ENCODE results near the gene TPSAB1. TPM values are rescaled to one million over a fixed set of nuclear protein-coding genes. Genes with fewer than 3 reads are reported as not detected.

Gene TPSAB1
- total RNA-seq, 1 experiment from 2014 or later, result not detected

DNA sequence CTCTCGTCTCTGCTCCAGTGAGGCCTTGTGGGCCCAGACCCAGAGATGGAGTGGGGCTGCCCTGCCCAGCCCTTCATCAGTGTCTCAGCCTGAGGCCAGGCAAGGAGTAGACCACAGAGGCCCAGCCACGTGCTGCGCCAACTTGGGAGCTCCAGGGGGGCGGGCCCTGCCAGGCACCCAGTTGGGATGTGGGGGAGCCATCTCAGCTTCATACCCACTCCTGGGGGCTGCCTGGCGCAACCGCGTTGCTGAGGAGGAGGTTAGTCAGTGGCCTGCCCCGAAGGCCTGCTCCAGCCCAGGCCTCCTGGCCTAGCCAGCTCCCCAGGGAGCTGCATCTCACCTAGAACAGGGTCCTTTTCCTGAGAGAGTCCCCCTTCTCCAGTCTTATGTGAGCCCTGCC is 27.3 kb upstream of the TPSAB1 start:
- CTCF ChIA-PET, result no interaction called here
- intact Hi-C loops (cut with micrococcal nuclease; ENCODE audit: unreplicated experiment), result no loop called here
- BruUV-seq (replicated peaks), result no TSS peak

DNA sequence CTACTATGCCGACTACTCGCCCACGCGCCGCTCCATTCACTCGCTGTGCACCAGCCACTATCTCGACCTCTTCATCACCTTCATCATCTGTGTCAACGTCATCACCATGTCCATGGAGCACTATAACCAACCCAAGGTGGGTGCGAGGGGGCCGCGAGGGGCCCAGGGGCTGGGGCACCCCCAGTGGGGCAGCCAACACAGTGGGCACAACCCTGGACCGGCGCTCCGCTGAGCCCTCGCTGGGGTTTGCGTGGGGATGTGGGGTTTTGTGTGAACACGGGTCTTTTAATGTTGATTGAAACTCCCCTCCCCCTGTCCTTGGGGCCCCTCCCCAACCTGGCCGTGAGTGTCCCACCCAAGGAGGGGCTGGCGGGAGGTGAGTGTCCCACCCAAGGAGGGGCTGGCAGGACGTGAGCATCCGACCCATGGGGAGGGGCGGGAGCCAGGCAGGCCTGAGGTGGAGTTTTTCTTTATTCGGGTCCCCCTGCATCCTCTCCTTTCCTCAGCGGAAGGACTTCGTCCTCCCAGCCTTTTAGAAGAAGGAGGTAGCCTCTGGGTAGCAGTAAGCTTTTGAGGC is 26.6 kb upstream of the TPSAB1 start:
- Histone ChIP-seq H3K27me3 (ENCODE audit: insufficient read depth, low read depth) (peaks cover 86% of the 10 kb centered on the region), H3K4me1 (replicated peaks; ENCODE audit: insufficient read depth) (no peaks in the 10 kb centered on the region), H3K9me2 (ENCODE audit: insufficient read depth) (no peaks in the 10 kb centered on the region), H2AFZ (no peak overlapping the region), H3K4me2 (no peak overlapping the region), H3K4me3 (no peak overlapping the region), H4K20me1 (ENCODE audit: insufficient read depth) (no peaks in the 10 kb centered on the region), H3K9me3 (ENCODE audit: insufficient read depth, low read depth) (no peaks in the 10 kb centered on the region), H3K36me3 (ENCODE audit: low read depth) (no peaks in the 10 kb centered on the region), H3F3A (ENCODE audit: insufficient read depth, low read depth) (no peaks in the 10 kb centered on the region), H3K79me2 (ENCODE audit: low read depth) (no peaks in the 10 kb centered on the region), H3K27ac (no peak overlapping the region)
- TF ChIP-seq CTCF (conservative IDR thresholded peaks at IDR 0.05) (no peak), EZH2 (IDR thresholded peaks at IDR 0.05; ENCODE audit: low read depth) (no peak)
- ChIA-PET POLR2A (ENCODE audit: unreplicated experiment) (no interaction called here), CTCF (no interaction called here)
- no TSS peak for BruUV-seq (replicated peaks)
- no peak for DNase-seq
- intact Hi-C loops (cut with micrococcal nuclease; ENCODE audit: unreplicated experiment), result no loop called here

More for the DNA sequence above, 27.3 kb upstream of the TPSAB1 start:
- no peaks in the 10 kb centered on the region for H4K20me1 ChIP-seq (ENCODE audit: insufficient read depth)
- H3K27me3 ChIP-seq (ENCODE audit: insufficient read depth, low read depth), result peaks cover 86% of the 10 kb centered on the region
- no peak overlapping the region for H3K4me2 ChIP-seq
- no peaks in the 10 kb centered on the region for H3K9me3 ChIP-seq (ENCODE audit: insufficient read depth, low read depth)
- no peaks in the 10 kb centered on the region for H3K79me2 ChIP-seq (ENCODE audit: low read depth)
- POLR2A ChIA-PET (ENCODE audit: unreplicated experiment), result no interaction called here
- H3K9me2 ChIP-seq (ENCODE audit: insufficient read depth), result no peaks in the 10 kb centered on the region
- no peak for DNase-seq
- no peak overlapping the region for H2AFZ ChIP-seq
- no peaks in the 10 kb centered on the region for H3K4me1 ChIP-seq (replicated peaks; ENCODE audit: insufficient read depth)
- no peak overlapping the region for H3K4me3 ChIP-seq
- no peak overlapping the region for H3K27ac ChIP-seq
- H3F3A ChIP-seq (ENCODE audit: insufficient read depth, low read depth), result no peaks in the 10 kb centered on the region
- TF ChIP-seq EZH2 (IDR thresholded peaks at IDR 0.05; ENCODE audit: low read depth), result no peak
- TF ChIP-seq CTCF (conservative IDR thresholded peaks at IDR 0.05), result no peak
- no peaks in the 10 kb centered on the region for H3K36me3 ChIP-seq (ENCODE audit: low read depth)

DNA sequence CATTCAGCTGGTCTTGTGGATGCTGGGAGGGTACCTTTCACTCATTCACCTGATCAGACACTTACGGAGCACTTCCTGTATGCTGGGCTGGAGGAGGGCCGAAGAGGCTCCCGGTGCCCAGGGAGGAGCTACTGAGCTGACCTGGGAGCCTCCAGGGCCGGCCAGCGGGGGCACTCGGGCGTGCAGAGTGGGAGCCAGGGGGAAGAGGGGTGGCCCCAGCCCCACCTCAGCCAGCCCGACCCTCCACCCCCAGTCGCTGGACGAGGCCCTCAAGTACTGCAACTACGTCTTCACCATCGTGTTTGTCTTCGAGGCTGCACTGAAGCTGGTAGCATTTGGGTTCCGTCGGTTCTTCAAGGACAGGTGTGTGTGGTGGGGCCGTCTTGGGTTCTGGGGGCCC is 25.8 kb upstream of the TPSAB1 start:
- no peaks in the 10 kb centered on the region for H3K4me1 ChIP-seq (replicated peaks; ENCODE audit: insufficient read depth)
- TF ChIP-seq CTCF (conservative IDR thresholded peaks at IDR 0.05), result no peak
- no peak for TF ChIP-seq EZH2 (IDR thresholded peaks at IDR 0.05; ENCODE audit: low read depth)
- no peak overlapping the region for H3K27ac ChIP-seq
- DNase-seq, result no peak
- no peaks in the 10 kb centered on the region for H3K36me3 ChIP-seq (ENCODE audit: low read depth)
- no TSS peak for BruUV-seq (replicated peaks)
- no peaks in the 10 kb centered on the region for H3K9me3 ChIP-seq (ENCODE audit: insufficient read depth, low read depth)
- H3K4me3 ChIP-seq, result no peak overlapping the region
- CTCF ChIA-PET, result no interaction called here
- H3F3A ChIP-seq (ENCODE audit: insufficient read depth, low read depth), result no peaks in the 10 kb centered on the region
- no peaks in the 10 kb centered on the region for H4K20me1 ChIP-seq (ENCODE audit: insufficient read depth)
- no peaks in the 10 kb centered on the region for H3K9me2 ChIP-seq (ENCODE audit: insufficient read depth)
- no peaks in the 10 kb centered on the region for H3K79me2 ChIP-seq (ENCODE audit: low read depth)
- H3K4me2 ChIP-seq, result no peak overlapping the region
- peaks cover 89% of the 10 kb centered on the region for H3K27me3 ChIP-seq (ENCODE audit: insufficient read depth, low read depth)
- intact Hi-C loops (cut with micrococcal nuclease; ENCODE audit: unreplicated experiment), result no loop called here
- H2AFZ ChIP-seq, result no peak overlapping the region
- POLR2A ChIA-PET (ENCODE audit: unreplicated experiment), result no interaction called here

Measured in PC-9 (cell line).